Activated T-helper 2 cell treated with anti-CD3 and anti-CD28 coated beads, Interferon-gamma antibody, Interleukin-2, Interleukin-4, amounts not matched to agents 10 μg/mL and 5 μg/mL and 100 μg/mL, durations not matched to agents 14 hours and 24 hours and 36 hours (primary cell): ENCODE measurements around the gene PRPSAP1. TPM values are rescaled to one million over a fixed set of nuclear protein-coding genes. Genes with fewer than 3 reads are reported as not detected.

Source experiments
- DNase-seq: peaks from one replicate; pipeline ENCODE4 v3.0.0; 2021; ENCODE audit warnings: low spot score
- H3K27ac Mint-ChIP-seq: one replicate; pipeline ENCODE4 v1.8.0; 2021; ENCODE audit warnings: mixed read lengths
- H3K27me3 Mint-ChIP-seq: one replicate; pipeline ENCODE4 v1.8.0; 2021; ENCODE audit warnings: low read depth, mixed read lengths
- H3K36me3 Mint-ChIP-seq: one replicate; pipeline ENCODE4 v1.8.0; 2021; ENCODE audit warnings: low read depth, mixed read lengths
- H3K4me1 Mint-ChIP-seq: one replicate; pipeline ENCODE4 v1.8.0; 2021; ENCODE audit warnings: low read depth, mixed read lengths
- H3K4me3 Mint-ChIP-seq: one replicate; pipeline ENCODE4 v1.8.0; 2021; ENCODE audit warnings: low read depth, mild to moderate bottlenecking, moderate library complexity, mixed read lengths
- H3K9me3 Mint-ChIP-seq: one replicate; pipeline ENCODE4 v1.8.0; 2021; ENCODE audit warnings: mixed read lengths
- intact Hi-C: fragments of 100-400 bp; cut with micrococcal nuclease; formaldehyde crosslinking; loops from one replicate; pipeline ENCODE4 v1.15.1; 2023
- total RNA-seq: library from RNA; stranded (reverse); gene quantifications from 2 replicates; pipeline ENCODE4 v1.2.3, GENCODE V29; 2022

The PRPSAP1 gene
- total RNA-seq, 1 donor from 2014 or later = 48.2 TPM

GRCh38 chr17:76388966-76389888 is 35.5 kb upstream of the PRPSAP1 start:
- H3K9me3 Mint-ChIP-seq = no peaks in the 10 kb centered on the region
- no peak overlapping the region for H3K4me3 Mint-ChIP-seq
- no peak for DNase-seq
- intact Hi-C loops = loop anchor here (5.0 kb wide), 1 partner anchor 317 kb away; the partner anchor contains the start of genes GALR2 and SRP68
- no peaks in the 10 kb centered on the region for H3K4me1 Mint-ChIP-seq
- H3K36me3 Mint-ChIP-seq = peaks cover 17% of the 10 kb centered on the region
- no peak overlapping the region for H3K27ac Mint-ChIP-seq
- H3K27me3 Mint-ChIP-seq = no peaks in the 10 kb centered on the region

GRCh38 chr17:76386966-76387765 is 33.5 kb upstream of the PRPSAP1 start:
- no peaks in the 10 kb centered on the region for H3K27me3 Mint-ChIP-seq
- H3K4me1 Mint-ChIP-seq = peaks cover 2% of the 10 kb centered on the region
- no peak overlapping the region for H3K27ac Mint-ChIP-seq
- intact Hi-C loops = loop anchor here (5.0 kb wide), 1 partner anchor 315 kb away; the partner anchor contains the start of genes GALR2 and SRP68
- no peak overlapping the region for H3K4me3 Mint-ChIP-seq
- H3K9me3 Mint-ChIP-seq = no peaks in the 10 kb centered on the region
- DNase-seq = no peak
- peaks cover 8% of the 10 kb centered on the region for H3K36me3 Mint-ChIP-seq

- H3K9me3 Mint-ChIP-seq = no peaks in the 10 kb centered on the region
- H3K36me3 Mint-ChIP-seq = peaks cover 3% of the 10 kb centered on the region
- H3K4me3 Mint-ChIP-seq = peak overlapping the region; percentile 65
- DNase-seq = peak; percentile 81
- intact Hi-C loops = loop anchor here (1.0 to 5.0 kb wide), 3 partner anchors 32 to 314 kb away; partner anchors contain the start of genes GALR2, SRP68 and UBE2O
- H3K27me3 Mint-ChIP-seq = no peaks in the 10 kb centered on the region
- peaks cover 2% of the 10 kb centered on the region for H3K4me1 Mint-ChIP-seq
- H3K27ac Mint-ChIP-seq = no peak overlapping the region
These were observed 32.4 kb upstream of the PRPSAP1 start for GRCh38 chr17:76385892-76386786.

GRCh38 chr17:76384987-76385891 is 31.5 kb upstream of the PRPSAP1 start:
- Mint-ChIP-seq H3K4me1 (peaks cover 2% of the 10 kb centered on the region), H3K4me3 (peak overlapping the region; percentile 65), H3K9me3 (no peaks in the 10 kb centered on the region), H3K27me3 (no peaks in the 10 kb centered on the region), H3K27ac (no peak overlapping the region), H3K36me3 (peaks cover 2% of the 10 kb centered on the region)
- intact Hi-C loops = loop anchor here (1.0 to 5.0 kb wide), 3 partner anchors 31 to 313 kb away; partner anchors contain the start of genes GALR2, SRP68 and UBE2O
- peak; percentile 23 for DNase-seq

- no peaks in the 10 kb centered on the region for H3K27me3 Mint-ChIP-seq
- no peaks in the 10 kb centered on the region for H3K9me3 Mint-ChIP-seq
- peaks cover 2% of the 10 kb centered on the region for H3K4me1 Mint-ChIP-seq
- intact Hi-C loops = loop anchor here (2.0 kb wide), 1 partner anchor 68 kb away; the partner anchor contains the start of gene UBE2O
- peak within 1 kb of the TSS; percentile 89 for H3K4me3 Mint-ChIP-seq
- peak; percentile 72 for DNase-seq
- no peaks in the 10 kb centered on the region for H3K36me3 Mint-ChIP-seq
- peak within 1 kb of the TSS; percentile 95 for H3K27ac Mint-ChIP-seq
These were observed 30.7 kb upstream of the PRPSAP1 start, which contains the start of gene SPHK1 for GRCh38 chr17:76384222-76384986. Gene SPHK1 (plus strand): TSS chr17:76384609. CDS start chr17:76385645, 1,036 bp downstream.

GRCh38 chr17:76383546-76384221 is 30.0 kb upstream of the PRPSAP1 start:
- H3K4me1 Mint-ChIP-seq = peaks cover 2% of the 10 kb centered on the region
- peak overlapping the region; percentile 89 for H3K4me3 Mint-ChIP-seq
- no peaks in the 10 kb centered on the region for H3K27me3 Mint-ChIP-seq
- DNase-seq = no peak
- no peaks in the 10 kb centered on the region for H3K9me3 Mint-ChIP-seq
- intact Hi-C loops = loop anchor here (2.0 kb wide), 1 partner anchor 69 kb away; the partner anchor contains the start of gene UBE2O
- peak overlapping the region; percentile 95 for H3K27ac Mint-ChIP-seq
- no peaks in the 10 kb centered on the region for H3K36me3 Mint-ChIP-seq

GRCh38 chr17:76382803-76383545 is 29.3 kb upstream of the PRPSAP1 start:
- Mint-ChIP-seq H3K9me3 (no peaks in the 10 kb centered on the region), H3K36me3 (no peaks in the 10 kb centered on the region), H3K4me3 (peak overlapping the region; percentile 89), H3K4me1 (peaks cover 4% of the 10 kb centered on the region), H3K27ac (peak overlapping the region; percentile 67), H3K27me3 (no peaks in the 10 kb centered on the region)
- DNase-seq = peak; percentile 71
- intact Hi-C loops = no loop called here

GRCh38 chr17:76382351-76382802 is 28.7 kb upstream of the PRPSAP1 start:
- Mint-ChIP-seq H3K27me3 (no peaks in the 10 kb centered on the region), H3K4me3 (peak overlapping the region; percentile 85), H3K27ac (peak overlapping the region; percentile 67), H3K4me1 (peaks cover 4% of the 10 kb centered on the region), H3K36me3 (no peaks in the 10 kb centered on the region), H3K9me3 (no peaks in the 10 kb centered on the region)
- no peak for DNase-seq
- intact Hi-C loops = no loop called here

GRCh38 chr17:76381633-76382350 is 28.1 kb upstream of the PRPSAP1 start:
- intact Hi-C loops = no loop called here
- no peak overlapping the region for H3K4me3 Mint-ChIP-seq
- H3K27me3 Mint-ChIP-seq = no peaks in the 10 kb centered on the region
- H3K9me3 Mint-ChIP-seq = no peaks in the 10 kb centered on the region
- peaks cover 4% of the 10 kb centered on the region for H3K4me1 Mint-ChIP-seq
- no peak for DNase-seq
- H3K27ac Mint-ChIP-seq = no peak overlapping the region
- H3K36me3 Mint-ChIP-seq = no peaks in the 10 kb centered on the region
